Left forelimb (tissue), 1 donor: ENCODE measurements around the gene ARHGAP26.
"Not testable (repeated sequence)": the region's sequence is repeated elsewhere in the genome, so short reads cannot be mapped to it uniquely, and the experiment has no call there.

Experiments
- DNase-seq: peaks from one replicate; pipeline ENCODE4 v3.0.0-alpha.2; 2018; ENCODE audit warnings: low spot score

Gene ARHGAP26

GRCh38 chr5:143190260-143190810, 420.2 kb downstream of the ARHGAP26 start:
- no peak for DNase-seq

- DNase-seq: no peak
Observed at GRCh38 chr5:143191720-143192119, 421.5 kb downstream of the ARHGAP26 start.

- no peak for DNase-seq
Observed at GRCh38 chr5:143192191-143192900, 422.2 kb downstream of the ARHGAP26 start.

GRCh38 chr5:143194206-143194605, 424.0 kb downstream of the ARHGAP26 start:
- DNase-seq: no peak

DNA sequence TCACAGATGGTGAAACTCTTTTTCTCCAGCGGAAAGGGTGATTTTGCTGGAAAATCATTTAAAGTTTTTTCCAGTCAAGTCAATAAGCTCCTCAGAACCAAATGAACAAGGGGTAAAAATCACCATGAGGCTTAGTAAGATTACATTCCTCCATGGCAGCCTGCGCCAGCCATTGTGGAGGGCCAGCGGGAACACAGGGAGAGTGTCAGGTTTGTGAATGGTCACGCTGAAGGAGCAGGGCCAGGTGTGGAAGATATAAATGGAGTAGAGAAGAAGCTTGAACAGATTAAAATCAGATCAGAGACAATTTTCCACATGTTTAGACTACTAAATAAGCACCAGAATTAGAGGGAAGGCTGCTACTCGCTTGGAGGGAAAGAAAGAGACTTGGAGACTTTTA, 424.5 kb downstream of the ARHGAP26 start:
- no peak for DNase-seq

GRCh38 chr5:143195491-143195890, 425.3 kb downstream of the ARHGAP26 start:
- no peak for DNase-seq

DNA sequence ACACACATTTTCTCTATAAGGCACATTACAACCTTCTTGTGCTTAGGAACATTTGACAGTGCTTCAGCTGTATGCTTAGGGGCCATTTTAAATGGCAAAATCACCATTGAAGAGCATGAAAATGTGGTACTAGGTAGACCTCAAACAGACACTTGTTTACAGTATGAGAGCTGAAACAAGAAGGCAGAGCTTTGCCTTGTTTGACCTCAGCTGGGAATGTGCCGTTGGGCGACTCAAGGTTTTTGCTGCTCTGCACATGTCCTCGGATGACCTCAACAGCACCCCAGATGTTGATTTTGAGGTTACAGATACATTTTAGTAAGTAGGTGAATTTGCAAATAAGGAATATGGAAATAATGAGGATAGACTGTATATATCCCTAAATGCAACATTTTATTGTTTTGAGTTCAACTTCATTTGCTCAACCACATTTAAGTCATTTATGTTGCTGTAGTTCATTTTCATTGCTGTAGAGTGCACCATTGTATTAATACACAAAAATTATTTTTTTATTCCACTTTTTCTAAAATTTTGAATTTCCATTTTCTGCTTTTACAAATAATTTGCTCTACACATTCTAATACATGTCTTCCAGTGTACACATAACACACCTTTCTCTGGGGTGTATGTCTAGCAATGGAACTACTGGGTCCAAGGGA, 426.6 kb downstream of the ARHGAP26 start:
- DNase-seq: no peak

DNA sequence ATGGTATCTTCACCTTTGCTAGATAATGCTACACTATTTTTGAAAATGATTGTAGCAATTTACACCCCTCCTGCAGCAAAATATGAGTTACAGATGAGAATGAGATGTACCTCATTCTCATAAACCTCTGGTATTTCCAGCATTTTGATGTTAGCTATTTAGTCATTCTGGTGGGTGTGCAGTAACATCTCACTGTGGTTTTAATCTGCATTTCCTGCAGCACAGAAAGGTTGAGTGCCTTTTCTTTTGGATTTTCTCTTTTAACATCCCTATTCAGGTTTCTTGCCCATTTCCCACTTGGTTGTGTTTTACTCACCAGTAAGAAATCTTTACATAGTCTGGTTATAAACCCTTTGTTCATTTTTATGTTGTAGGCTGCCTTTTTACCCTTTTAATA, 427.1 kb downstream of the ARHGAP26 start:
- DNase-seq: no peak

DNA sequence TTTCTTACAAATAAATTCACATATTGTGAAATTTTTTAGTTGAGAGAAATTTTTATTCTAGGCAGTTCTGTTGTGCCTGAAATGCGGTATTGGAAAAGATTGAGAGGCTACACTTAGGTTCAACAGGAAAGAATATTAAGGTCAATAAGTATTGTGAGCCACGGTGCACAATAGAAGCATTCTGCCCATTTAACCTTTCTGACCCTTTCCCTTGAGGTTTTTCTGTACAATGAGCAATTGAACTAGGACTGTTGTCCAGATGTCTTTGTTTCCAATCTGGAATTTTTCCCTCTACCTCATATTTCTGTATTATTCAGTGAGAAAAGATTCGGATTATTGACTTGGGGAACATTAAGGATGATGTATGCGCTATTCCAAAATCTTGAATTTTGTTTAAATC, 428.2 kb downstream of the ARHGAP26 start:
- no peak for DNase-seq

DNA sequence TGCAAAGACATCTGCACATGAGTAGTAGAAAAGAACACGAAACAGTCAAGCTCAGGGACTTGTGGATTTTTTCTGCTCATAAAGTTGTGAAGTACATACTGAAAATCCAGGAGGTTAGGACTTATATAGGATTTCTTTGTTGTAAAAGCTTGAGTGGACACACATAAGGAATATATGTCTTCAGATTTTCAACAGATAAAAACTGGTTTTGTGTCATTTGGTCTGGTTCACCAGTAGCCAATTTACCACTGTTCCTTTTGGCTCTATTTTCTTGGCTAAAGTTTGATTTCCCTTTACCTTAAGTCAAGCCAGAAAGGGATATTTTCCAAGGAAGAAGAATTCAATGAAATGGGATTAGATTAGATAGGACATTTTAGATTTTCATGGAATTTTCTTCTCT, 429.0 kb downstream of the ARHGAP26 start:
- DNase-seq: no peak

GRCh38 chr5:143199843-143200242, 429.7 kb downstream of the ARHGAP26 start:
- DNase-seq: no peak

- no peak for DNase-seq
Observed at GRCh38 chr5:143200781-143201398, 430.7 kb downstream of the ARHGAP26 start.

- DNase-seq: no peak
Observed at GRCh38 chr5:143201589-143201988, 431.4 kb downstream of the ARHGAP26 start.

DNA sequence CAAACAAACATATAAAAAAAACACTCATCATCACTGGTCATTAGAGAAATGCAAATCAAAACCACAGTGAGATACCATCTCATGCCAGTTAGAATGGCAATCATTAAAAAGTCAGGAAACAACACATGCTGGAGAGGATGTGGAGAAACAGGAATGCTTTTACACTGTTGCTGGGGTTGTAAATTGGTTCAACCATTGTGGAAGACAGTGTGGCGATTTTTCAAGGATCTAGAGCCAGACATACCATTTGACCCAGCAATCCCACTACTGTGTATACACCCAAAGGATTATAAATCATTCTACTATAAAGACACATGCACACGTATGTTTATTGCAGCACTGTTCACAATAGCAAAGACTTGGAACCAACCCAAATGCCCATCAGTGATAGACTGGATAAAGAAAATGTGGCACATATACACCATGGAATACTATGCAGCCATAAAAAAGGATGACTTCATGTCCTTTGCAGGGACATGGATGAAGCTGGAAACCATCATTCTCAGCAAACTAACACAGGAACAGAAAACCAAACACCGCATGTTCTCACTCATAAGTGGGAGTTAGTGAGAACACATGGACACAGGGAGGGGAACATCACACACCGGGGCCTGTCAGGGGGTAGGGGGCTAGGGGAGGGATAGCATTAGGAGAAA, 433.3 kb downstream of the ARHGAP26 start:
- not testable (repeated sequence) for DNase-seq

DNA sequence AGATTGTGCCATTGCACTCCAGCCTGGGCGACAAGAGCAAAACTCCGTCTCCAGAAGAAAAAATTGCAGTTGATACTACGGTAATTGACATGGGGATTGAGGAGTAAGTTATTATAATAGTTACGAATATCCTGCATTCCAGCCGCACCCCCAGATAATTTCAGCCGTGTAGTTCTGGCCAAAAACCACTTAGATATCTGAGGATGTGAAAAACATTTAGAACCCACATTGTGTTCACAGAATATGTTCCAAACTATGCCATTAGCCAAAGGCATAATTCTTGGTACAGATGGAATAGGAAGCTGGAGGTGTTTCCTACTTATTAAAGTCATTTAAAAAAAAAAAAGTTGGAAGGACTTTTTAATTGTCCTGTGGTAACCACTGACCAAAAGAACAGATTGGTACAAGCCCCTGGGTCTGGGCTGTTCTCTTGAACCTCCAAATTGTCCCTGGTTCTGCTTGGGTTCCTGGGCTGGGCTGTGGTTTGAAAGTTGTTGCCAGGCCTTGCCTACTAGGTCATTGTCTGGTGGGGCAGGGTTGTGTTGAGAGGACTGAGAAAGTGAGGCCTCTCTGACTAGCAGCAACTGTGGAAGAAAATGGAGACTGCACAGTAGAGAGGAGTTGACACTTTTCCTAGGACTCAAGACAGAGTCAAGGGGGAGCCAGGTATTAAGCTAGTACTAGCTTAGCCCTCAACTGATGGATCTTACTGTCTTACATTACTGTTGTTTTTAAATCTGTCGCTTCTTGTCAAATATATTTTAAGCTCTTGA, 434.5 kb downstream of the ARHGAP26 start:
- no peak for DNase-seq

DNA sequence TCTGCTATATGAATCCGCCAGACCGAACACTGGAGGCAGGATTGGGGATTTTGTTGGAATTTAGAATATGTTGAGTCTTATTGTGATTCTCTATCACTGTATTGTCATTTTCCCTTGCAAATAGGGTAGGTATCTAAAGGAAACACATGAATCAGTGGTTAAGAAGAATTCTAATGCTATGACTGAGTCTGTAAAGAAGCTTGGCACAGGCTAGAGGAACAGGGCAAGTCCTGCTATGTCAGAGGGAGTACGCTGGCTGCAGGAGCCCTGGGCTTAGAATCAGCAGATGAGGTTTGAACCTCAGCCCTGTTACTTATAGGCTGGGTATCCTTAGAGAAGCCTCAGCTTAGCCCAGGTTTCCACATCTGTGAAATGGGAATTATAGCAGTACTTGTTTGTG, 435.2 kb downstream of the ARHGAP26 start:
- no peak for DNase-seq

DNA sequence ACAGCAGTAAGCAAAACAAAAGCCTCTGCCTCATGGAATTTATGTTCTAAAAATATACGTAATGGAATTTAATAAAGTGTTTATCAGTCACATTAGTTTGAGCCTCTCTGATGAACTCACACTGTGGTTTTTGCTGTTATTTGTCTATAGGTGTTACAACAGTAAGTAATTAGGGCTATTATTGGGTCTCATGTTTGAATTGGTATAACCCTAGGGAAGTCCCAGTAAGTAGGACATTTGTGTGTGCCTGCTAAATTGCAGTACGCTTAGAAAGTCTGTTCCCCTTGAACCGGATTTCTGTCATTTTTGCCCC, 435.7 kb downstream of the ARHGAP26 start:
- no peak for DNase-seq

GRCh38 chr5:143206196-143207053, 436.2 kb downstream of the ARHGAP26 start:
- DNase-seq: no peak

GRCh38 chr5:143207058-143207457, 436.9 kb downstream of the ARHGAP26 start:
- DNase-seq: no peak

- no peak for DNase-seq
Observed at GRCh38 chr5:143207563-143208364, 437.6 kb downstream of the ARHGAP26 start.
